ENCODE results near the gene KLF2.
A peak's percentile ranks its signal among the peaks of the same experiment; 100 is the strongest.

The KLF2 gene

GRCh38 chr19:16363133-16363851 lies 38.7 kb downstream of the KLF2 start:
- DNase-seq (ENCODE audit: low read depth in 2 of 2): no peak

GRCh38 chr19:16363852-16364230 lies 39.2 kb downstream of the KLF2 start:
- no peak for DNase-seq (ENCODE audit: low read depth in 2 of 2)

GRCh38 chr19:16364231-16364865 lies 39.7 kb downstream of the KLF2 start:
- no peak for DNase-seq (ENCODE audit: low read depth in 2 of 2)

DNA sequence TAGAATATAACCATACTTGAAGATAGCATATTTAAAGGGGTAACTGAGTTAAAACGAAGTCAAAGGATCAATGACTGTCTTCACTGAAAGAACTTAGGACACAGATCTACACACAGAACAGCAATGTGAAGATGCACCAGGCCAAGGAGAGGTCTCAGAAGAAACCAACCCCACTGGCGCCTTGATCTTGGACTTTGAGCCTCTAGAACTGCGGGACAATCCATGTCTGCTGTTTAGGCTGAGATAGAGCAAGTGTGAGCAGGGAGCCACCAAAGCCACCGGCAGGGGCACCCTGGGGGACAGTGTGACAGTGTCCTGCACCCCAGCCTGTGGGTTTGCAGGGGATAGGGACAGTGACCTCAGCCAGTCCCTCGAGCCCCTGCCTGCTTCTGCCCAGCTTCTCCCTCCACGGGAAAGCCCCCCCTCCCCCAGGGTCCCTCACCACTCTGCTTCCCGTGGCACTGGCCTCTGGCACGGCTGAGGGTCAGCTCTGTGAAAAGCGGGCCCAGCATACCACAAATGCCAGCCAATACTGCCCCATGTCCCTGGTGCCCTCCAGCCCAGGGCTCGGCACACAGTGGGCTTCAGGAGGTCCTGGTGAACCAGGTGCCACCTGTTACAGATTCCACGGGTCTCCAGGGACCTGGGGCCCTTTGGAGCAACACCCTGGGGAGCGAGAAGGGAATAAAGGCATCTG lies 40.8 kb downstream of the KLF2 start:
- no peak for DNase-seq (ENCODE audit: low read depth in 2 of 2)

- DNase-seq (ENCODE audit: low read depth in 2 of 2): no peak
These were observed 41.4 kb downstream of the KLF2 start for GRCh38 chr19:16366056-16366432.

DNA sequence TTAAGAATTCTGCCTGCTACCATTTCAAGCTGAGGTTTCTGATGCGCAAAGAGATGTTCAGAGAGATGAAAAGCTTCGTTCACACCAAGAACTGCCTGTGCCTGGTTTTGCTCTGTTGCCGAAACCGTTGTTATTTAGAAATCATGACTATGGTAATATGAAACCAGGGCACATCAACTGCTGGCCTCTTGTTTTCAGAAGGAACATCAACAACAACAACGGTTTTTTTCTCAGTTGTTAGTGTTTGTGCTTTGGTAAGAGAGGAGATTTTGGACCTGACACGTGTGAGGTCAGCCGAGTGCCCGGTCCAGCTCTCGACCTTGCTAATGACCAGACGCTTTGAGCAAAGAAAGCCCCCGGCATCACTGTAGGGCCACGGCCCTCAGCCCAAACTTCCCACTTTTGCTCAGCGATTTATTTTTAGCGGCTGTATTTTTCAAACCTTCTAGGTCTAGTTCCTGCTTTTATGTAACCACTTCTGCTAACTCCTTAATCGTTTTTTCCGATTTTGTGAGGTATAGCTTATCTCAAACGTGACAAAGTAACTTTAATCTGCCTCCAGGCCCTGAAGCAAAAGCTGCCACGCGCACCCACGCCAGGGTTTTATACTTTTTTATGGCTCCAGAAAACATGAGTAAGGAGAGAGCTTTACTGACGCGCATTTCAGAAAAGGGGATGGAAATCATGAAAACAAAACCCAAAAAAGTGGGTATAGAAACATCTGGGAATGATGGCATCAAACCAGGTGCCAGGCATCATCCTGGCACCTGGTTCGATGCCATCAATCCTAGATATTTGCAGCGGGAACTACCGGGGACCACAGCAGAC lies 42.0 kb downstream of the KLF2 start:
- no peak for DNase-seq (ENCODE audit: low read depth in 2 of 2)

DNA sequence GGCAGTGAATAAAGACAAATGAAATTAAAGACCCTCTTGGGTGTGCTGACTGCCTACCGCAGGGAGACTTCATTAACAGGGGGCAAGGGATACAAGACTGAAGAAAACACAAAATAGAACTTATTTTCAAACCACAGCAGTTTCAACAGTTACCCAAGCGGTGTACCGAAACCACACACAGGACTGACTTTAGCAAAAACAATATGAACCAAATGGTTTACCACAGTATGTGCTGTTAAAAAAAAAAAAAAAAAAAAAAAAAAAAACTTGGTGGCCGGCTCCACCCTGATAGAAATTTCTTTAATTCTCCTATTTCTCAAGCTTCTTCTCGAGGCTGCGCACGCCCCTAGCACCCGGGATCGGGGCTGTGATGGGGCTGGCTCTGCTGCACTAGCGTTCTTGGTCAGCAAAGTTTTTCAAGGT lies 42.6 kb downstream of the KLF2 start:
- DNase-seq (ENCODE audit: low read depth in 2 of 2): peak in 1 of 2 experiments; percentile 39

DNA sequence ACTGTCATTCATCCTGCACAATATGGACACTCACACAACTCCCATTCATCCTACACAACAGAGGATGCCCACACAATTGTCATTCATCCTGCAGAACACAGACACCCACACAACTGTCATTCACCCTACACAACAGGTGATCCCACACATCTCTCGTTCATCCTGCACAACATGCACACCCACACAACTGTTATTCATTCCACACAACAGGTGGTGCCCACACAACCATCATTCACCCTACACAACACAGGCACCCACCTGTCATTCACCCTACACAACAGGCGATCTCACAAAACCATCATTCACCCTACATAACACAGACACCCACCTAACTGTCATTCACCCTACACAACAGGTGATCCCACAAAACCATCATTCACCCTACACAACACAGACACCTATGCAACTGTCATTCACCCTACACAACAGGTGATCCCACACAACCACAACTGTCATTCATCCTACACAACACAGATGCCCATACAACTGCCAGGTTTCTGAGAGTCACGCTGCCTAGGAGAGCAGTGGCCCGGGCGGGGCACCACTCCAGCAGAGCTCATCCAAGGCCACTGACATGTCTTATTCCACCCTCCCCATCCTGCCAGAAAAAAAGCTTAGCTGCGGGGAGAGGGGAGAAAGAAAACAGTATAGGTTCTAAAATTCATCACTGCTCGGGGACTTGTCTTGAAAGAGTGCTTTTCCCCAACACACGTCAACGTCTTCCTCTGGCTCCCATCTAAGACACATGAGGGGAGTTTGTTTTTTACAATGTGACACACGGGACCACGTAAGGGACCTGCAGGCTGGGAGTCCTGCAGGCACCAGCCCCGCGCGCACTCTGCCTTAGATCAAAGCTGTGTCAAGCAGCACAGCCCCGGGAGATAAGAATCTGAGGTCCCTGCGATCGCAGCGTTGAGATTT lies 44.0 kb downstream of the KLF2 start:
- DNase-seq (ENCODE audit: low read depth in 2 of 2): no peak

- no peak for DNase-seq (ENCODE audit: low read depth in 2 of 2)
These were observed 44.7 kb downstream of the KLF2 start for GRCh38 chr19:16369306-16369663.

DNA sequence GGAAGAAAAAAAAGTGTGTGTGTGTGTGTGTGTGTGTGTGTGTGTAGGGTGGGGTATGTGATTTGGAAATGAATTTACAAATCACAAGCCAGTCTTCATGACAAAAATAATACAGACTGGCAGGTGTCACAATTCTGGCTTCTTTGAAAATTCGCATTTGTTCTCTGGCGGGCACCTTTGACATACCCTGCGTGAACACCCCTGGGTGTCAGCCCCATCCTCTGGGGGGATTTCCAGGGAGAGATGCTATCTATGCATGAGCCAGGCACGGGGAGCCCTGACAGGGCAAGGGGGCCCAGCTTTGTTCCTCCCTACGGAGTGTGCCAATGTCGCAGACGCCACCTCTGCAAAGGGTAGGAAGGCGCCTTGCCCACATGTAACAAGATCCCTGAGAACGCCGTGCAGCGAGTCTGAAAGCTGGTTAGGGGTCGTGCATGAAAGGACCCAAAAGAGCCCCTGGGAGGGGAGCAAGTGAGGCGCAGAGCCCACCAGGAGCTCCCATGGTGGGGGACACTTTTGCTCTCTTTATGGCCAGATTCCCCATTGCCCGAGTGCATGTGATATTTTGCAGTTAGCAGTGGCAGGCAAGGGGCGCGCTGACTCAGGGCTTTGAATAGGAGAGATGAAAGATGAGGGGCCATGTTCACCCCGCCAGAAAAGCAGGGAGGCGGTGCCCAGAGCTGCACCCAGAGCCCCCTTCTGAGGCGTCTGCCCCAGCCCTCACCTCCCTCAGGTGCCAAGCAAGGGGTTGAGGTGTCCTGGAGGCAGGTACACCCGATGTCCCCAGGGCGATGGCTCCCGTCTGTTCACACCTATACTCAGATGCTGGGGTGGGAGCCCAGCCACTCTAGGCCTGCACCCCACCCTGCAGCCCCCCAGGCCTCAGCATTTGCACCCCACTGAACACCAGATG lies 45.3 kb downstream of the KLF2 start:
- DNase-seq (ENCODE audit: low read depth in 2 of 2): no peak

DNA sequence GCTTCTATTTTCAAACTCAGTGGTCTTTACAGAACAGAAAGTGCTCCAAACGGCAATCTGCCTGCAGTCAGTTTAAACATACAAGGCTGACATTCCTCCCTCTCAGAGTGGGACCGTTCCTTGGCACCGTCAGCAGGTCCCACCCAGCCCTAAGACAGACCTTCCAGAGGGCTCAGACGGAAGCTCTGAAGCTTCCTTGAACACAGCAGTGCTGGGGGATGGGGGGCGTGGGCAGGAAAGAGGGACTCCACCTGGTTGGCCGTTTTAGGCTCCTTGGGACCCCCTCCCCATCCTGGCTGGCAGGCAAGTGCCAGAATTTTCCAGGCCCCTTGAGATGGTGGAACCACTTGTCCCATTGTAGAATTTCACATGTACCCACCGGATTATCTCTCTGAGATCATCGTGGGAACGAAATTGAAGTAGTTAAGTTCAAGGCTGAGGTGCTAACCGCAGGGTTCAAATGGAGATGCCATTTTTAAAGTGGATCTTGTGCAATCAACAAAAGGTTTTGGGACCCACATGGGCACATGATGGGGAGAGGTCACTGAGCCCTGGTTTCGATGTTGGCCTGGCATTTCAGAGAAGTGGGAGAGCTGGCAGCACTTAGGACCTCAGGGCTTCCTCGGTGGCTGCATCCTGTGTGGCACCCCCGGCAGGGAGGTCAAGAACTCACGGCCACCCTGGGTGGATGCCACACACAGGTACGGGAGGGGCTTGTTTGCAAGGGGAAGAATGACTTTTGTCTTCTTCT lies 46.2 kb downstream of the KLF2 start:
- no peak for DNase-seq (ENCODE audit: low read depth in 2 of 2)

GRCh38 chr19:16371540-16371986 lies 46.9 kb downstream of the KLF2 start:
- DNase-seq (ENCODE audit: low read depth in 2 of 2): peak; percentile 64 to 75

DNA sequence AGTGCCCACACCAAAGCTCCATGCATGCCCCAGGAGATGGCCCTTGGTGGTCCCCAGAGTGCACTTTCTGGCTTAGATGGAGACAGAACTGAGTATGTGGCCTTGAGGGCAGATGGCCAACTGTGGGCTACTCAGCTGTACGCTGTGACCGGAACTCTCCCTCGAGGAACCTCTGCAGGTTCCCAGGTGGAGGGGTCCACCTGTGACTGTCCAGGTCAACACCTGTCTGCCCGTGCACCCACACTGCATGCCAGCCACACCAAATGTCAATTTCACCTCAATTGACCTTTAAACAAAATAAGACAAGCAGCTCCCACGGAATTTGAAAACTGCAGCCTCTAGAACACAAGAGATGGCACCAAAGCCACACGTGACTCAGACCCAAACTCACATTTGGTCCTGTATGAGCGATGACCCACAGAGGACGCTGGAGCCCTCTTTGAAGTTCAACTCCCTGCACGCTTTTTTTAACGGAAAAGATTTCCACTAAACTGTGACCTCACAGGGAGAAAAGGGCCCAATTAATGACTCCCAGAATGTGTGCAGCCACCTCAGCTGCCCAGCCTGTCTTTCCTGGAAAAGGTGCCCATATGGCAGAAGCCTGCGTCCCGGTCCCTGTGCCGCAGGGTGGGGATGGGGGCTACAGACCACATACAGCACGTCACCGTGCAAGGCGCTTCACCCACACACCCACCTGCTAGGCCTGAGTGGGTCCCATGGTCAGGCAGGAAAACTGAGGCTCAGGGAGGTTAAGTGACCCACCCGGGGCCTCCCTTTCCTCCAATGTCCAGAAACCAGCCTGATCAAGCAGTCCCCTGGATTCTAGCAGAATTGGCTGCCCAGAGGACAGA lies 47.7 kb downstream of the KLF2 start:
- no peak for DNase-seq (ENCODE audit: low read depth in 2 of 2)

- no peak for DNase-seq (ENCODE audit: low read depth in 2 of 2)
These were observed 48.5 kb downstream of the KLF2 start for GRCh38 chr19:16373079-16373478.

DNA sequence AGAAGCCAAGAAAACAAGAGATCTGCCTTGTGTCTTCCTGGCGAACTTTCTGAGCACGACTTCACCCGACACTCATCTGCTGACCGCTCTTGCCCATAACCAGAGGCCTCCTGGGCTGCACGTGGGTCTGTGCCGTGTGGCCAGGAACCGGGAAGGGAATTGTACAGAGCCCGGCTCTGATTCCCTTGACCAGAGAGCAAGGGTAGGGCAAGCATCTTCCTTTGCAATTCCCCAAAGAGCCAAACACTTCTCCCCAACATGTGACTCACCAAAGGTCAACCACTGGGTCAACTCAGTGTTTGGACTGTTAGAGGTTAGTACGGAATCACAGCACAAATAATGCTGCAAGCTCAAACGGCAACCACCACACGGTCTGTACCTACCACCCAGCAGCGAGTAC lies 48.9 kb downstream of the KLF2 start:
- DNase-seq (ENCODE audit: low read depth in 2 of 2): no peak

GRCh38 chr19:16373989-16374388 lies 49.4 kb downstream of the KLF2 start:
- no peak for DNase-seq (ENCODE audit: low read depth in 2 of 2)

DNA sequence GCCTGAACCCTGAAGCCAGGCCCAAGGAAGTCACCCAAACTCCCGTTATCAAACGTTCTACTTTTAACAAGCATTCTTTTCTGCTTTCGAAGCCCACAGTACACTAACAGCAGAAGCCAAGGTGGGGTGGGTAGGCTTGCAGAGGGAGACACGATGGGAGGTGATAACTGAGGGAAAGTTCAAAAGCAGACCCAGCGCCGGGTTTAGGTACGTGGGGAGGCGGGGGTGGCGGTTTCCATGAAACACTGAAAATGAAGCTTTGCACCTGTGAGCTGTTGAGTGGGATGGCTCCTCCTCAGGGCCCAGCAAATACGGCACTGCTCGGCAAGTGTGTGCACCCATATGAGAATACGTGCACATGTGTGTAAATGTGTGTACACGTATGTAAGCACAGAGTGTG lies 49.8 kb downstream of the KLF2 start:
- no peak for DNase-seq (ENCODE audit: low read depth in 2 of 2)

DNA sequence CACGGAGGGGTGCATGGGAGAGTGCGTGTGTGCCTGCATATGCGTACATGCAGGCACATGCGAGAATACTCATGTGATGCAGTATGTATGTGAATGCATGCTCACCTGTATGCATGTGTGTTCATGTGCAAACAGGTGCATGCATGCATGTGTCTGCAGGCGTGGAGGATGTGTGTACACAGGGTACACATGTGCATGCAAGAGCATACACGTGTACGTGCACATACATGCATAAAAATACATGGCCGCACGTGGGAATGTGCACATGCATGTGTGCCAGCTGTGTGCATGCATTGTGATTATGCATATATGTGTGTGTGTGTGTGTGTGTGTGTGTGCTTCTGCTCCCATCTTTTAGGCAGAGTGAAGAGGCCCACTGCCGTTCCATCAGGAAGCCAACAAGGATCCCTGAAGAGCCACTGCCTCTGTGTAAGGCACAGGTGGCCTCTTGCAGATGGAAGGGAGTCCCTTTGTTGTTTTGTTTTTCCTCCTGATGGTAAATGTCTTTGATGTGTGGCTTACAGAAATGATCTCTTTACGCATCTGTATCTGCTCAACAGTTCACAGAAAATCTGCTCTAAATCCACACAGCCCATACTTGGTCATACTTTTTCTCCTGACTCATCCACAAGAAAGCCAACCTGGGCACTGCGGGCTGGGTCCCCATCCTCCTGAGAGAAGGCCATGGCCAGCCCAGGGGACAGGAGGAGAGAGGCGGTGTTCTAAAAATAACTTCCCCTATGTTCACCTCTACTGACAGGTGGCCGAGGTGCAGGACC lies 50.7 kb downstream of the KLF2 start:
- no peak for DNase-seq (ENCODE audit: low read depth in 2 of 2)
